GM19023 (cell line): ENCODE measurements around the gene SPART.

Experiments used
- ATAC-seq: cut with Tn5 transposase; IDR thresholded peaks from one replicate; pipeline ENCODE4 v1.9.1; 2021; ENCODE audit warnings: mild to moderate bottlenecking, moderate library complexity; ENCODE audit not compliant: unreplicated experiment

The SPART gene

GRCh38 chr13:36259361-36260137, 86.6 kb downstream of the SPART start:
- no peak for ATAC-seq

GRCh38 chr13:36258831-36259230, 87.4 kb downstream of the SPART start:
- no peak for ATAC-seq
